ENCODE data around the gene MRPL43.
"Not testable (repeated sequence)": the region's sequence is repeated elsewhere in the genome, so short reads cannot be mapped to it uniquely, and the experiment has no call there.

Gene MRPL43

GRCh38 chr10:100986952-100987684, at the start of gene MRPL43, which contains the start of gene TWNK:
TSS of gene MRPL43 (minus strand) at chr10:100987497. CDS start at chr10:100987443, 54 bp downstream.
TSS of gene TWNK (plus strand) at chr10:100987543. CDS start at chr10:100988211, 668 bp downstream.
- DNase-seq (ENCODE audit: low read depth in 2 of 2) = peak; percentile 77 to 80

GRCh38 chr10:101036726-101037125, 49.4 kb upstream of the MRPL43 start:
- DNase-seq (ENCODE audit: low read depth in 2 of 2) = no peak

GRCh38 chr10:101035916-101036702, 48.8 kb upstream of the MRPL43 start:
- no peak for DNase-seq (ENCODE audit: low read depth in 2 of 2)

GRCh38 chr10:101035314-101035713, 48.0 kb upstream of the MRPL43 start:
- no peak for DNase-seq (ENCODE audit: low read depth in 2 of 2)

- not testable (repeated sequence) for DNase-seq (ENCODE audit: low read depth in 2 of 2)
These were observed 47.1 kb upstream of the MRPL43 start for GRCh38 chr10:101034404-101034803.

GRCh38 chr10:101033276-101033675, 46.0 kb upstream of the MRPL43 start:
- no peak for DNase-seq (ENCODE audit: low read depth in 2 of 2)

GRCh38 chr10:101032637-101033224, 45.4 kb upstream of the MRPL43 start:
- DNase-seq (ENCODE audit: low read depth in 2 of 2) = peak; percentile 36 to 47

- peak; percentile 57 to 58 for DNase-seq (ENCODE audit: low read depth in 2 of 2)
These were observed 44.7 kb upstream of the MRPL43 start for GRCh38 chr10:101031796-101032636.

GRCh38 chr10:101031128-101031795, 44.0 kb upstream of the MRPL43 start, which contains the start of the genes PDZD7 and SFXN3:
TSS of gene PDZD7 (minus strand) at chr10:101031129. CDS start at chr10:101030219, 910 bp downstream.
TSS of gene SFXN3 (plus strand) at chr10:101031234. CDS start at chr10:101034695, 3,461 bp downstream.
- peak; percentile 87 to 98 for DNase-seq (ENCODE audit: low read depth in 2 of 2)

GRCh38 chr10:101030496-101031127, 43.3 kb upstream of the MRPL43 start:
- no peak for DNase-seq (ENCODE audit: low read depth in 2 of 2)

GRCh38 chr10:101029520-101030295, 42.4 kb upstream of the MRPL43 start:
- DNase-seq (ENCODE audit: low read depth in 2 of 2) = no peak

GRCh38 chr10:101028446-101029337, 41.4 kb upstream of the MRPL43 start:
- DNase-seq (ENCODE audit: low read depth in 2 of 2) = no peak

GRCh38 chr10:101027106-101027720, 39.9 kb upstream of the MRPL43 start:
- DNase-seq (ENCODE audit: low read depth in 2 of 2) = no peak

GRCh38 chr10:101022967-101023705, 35.8 kb upstream of the MRPL43 start:
- DNase-seq (ENCODE audit: low read depth in 2 of 2) = no peak

GRCh38 chr10:101021692-101022251, 34.5 kb upstream of the MRPL43 start:
- DNase-seq (ENCODE audit: low read depth in 2 of 2) = no peak

GRCh38 chr10:101021239-101021638, 33.9 kb upstream of the MRPL43 start:
- DNase-seq (ENCODE audit: low read depth in 2 of 2) = no peak
